K562 (cell line): ENCODE measurements around the gene SFI1. TPM values are rescaled to one million over a fixed set of nuclear protein-coding genes. Genes with fewer than 3 reads are reported as not detected.

Experiments
- ATAC-seq: fragments of 200-7000 bp; cut with Tn5 transposase; 3 replicates; pipeline ENCODE4 v1.9.1; 2020; ENCODE audit warnings: moderate library complexity
- BruUV-seq: library from RNA; stranded (reverse); fragments of 400-500 nt; replicated peaks from 2 replicates; lab custom pipeline; 2021; lab: Mats Ljungman, UMichigan
- CTCF ChIA-PET: fragments of 300-600 bp; formaldehyde crosslinking; extraction: SDS; loops from one replicate; lab custom pipeline; 2021; ENCODE audit warnings: low intra/inter-chr PET ratio; lab: Yijun Ruan, JAX
- POLR2A ChIA-PET: fragments of 300-600, 350-650 bp; sonication (Branson Sonifier 250); formaldehyde crosslinking; extraction: SDS; loops from one replicate; lab custom pipeline; 2021; ENCODE audit warnings: antibody characterized with exemption, inconsistent platforms; lab: Yijun Ruan, JAX
- DNase-seq, 4 experiments: peaks; one replicate each; pipeline versions ENCODE4 v3.0.0 to v3.0.0-alpha.2; 2011 to 2018; ENCODE audit warnings: low spot score in 3 of 4, mixed read lengths in 3 of 4; ENCODE audit errors: extremely low read depth in 1 of 4
- FAIRE-seq: peaks from 2 replicates; lab custom pipeline; 2011; peaks lifted over from hg19 to GRCh38; lab: Jason Lieb, UNC
- H2AFZ ChIP-seq: 2 replicates; pipeline ENCODE4 v1.6.0; 2011; ENCODE audit warnings: low read depth, low read length, control low read depth, inconsistent platforms
- H3K27ac ChIP-seq: fragments of 200-600 bp; 3 replicates; pipeline ENCODE4 v1.8.0; 2011; ENCODE audit warnings: low read depth, mild to moderate bottlenecking, control low read depth, inconsistent platforms, low read length, moderate library complexity, mixed read lengths; ENCODE audit errors: extremely low read depth
- H3K27me3 ChIP-seq, 2 experiments: fragments of 300-600 bp in 1 of 2; 2 replicates in 1 of 2; 3 replicates in 1 of 2; pipeline versions ENCODE4 v1.6.0 to v1.8.0; 2011; ENCODE audit warnings: inconsistent platforms in 2 of 2, low read length in 2 of 2, mild to moderate bottlenecking in 1 of 2, mixed read lengths in 1 of 2, moderate library complexity in 1 of 2; ENCODE audit not compliant: control insufficient read depth in 2 of 2, insufficient read depth in 2 of 2
- H3K36me3 ChIP-seq: fragments of 300-600 bp; 3 replicates; pipeline ENCODE4 v1.8.0; 2011; ENCODE audit warnings: mild to moderate bottlenecking, low read length, inconsistent platforms; ENCODE audit not compliant: control insufficient read depth, insufficient read depth
- H3K4me1 ChIP-seq, 2 experiments: fragments of 200-600 bp in 1 of 2; replicated peaks in 1 of 2; 2 replicates in 1 of 2; 3 replicates in 1 of 2; pipeline versions ENCODE4 v1.5.1 to v1.8.0; 2011; ENCODE audit warnings: inconsistent platforms in 2 of 2, low read length in 2 of 2, mild to moderate bottlenecking in 1 of 2, mixed read lengths in 1 of 2, moderate library complexity in 1 of 2; ENCODE audit not compliant: control insufficient read depth in 2 of 2, insufficient read depth in 2 of 2
- H3K4me2 ChIP-seq: 2 replicates; pipeline ENCODE4 v1.6.1; 2011; ENCODE audit warnings: low read length, control low read depth, inconsistent platforms, mixed read lengths; ENCODE audit not compliant: insufficient read depth
- H3K4me3 ChIP-seq: fragments of 200-600 bp; sonication (generic), shearing (Covaris generic); 2 replicates; pipeline ENCODE4 v1.5.1; 2016; ENCODE audit warnings: control low read depth, inconsistent platforms
- H3K79me2 ChIP-seq: fragments of 200-600 bp; 3 replicates; pipeline ENCODE4 v1.8.0; 2011; ENCODE audit warnings: low read length, inconsistent platforms; ENCODE audit not compliant: control insufficient read depth, insufficient read depth
- H3K9ac ChIP-seq, 2 experiments: 2 replicates each; pipeline versions ENCODE4 v1.6.0 to v1.6.1; 2011; ENCODE audit warnings: low read depth in 2 of 2, low read length in 2 of 2, control low read depth in 1 of 2, inconsistent platforms in 1 of 2, mild to moderate bottlenecking in 1 of 2, mixed read lengths in 1 of 2; ENCODE audit not compliant: insufficient read depth in 1 of 2
- H3K9me1 ChIP-seq: one replicate; pipeline ENCODE4 v1.6.0; 2011; ENCODE audit warnings: inconsistent platforms, mild to moderate bottlenecking, low read length, moderate library complexity; ENCODE audit not compliant: control insufficient read depth, insufficient read depth
- H3K9me3 ChIP-seq: replicated peaks from 2 replicates; pipeline ENCODE4 v1.5.1; 2011; ENCODE audit warnings: low read depth, low read length, inconsistent platforms; ENCODE audit not compliant: control insufficient read depth, insufficient read depth
- H4K20me1 ChIP-seq: replicated peaks from 2 replicates; pipeline ENCODE4 v1.6.1; 2011; ENCODE audit warnings: low read length, inconsistent platforms, mixed read lengths; ENCODE audit not compliant: control insufficient read depth, insufficient read depth
- CBX1 ChIP-seq: sonication (generic); IDR thresholded peaks from 2 replicates; pipeline ENCODE4 v1.6.1; 2016; ENCODE audit warnings: antibody characterized with exemption, low read depth, mild to moderate bottlenecking
- FOXK2 ChIP-seq, 2 experiments: fragments of 450-650 bp; IDR thresholded peaks in 1 of 2; conservative IDR thresholded peaks in 1 of 2; 2 replicates each; pipeline ENCODE4 v1.6.1; 2016; ENCODE audit warnings: low read depth in 2 of 2, mild to moderate bottlenecking in 1 of 2
- PML ChIP-seq: IDR thresholded peaks from 2 replicates; pipeline ENCODE4 v1.6.1; 2012; ENCODE audit warnings: low read length, inconsistent platforms
- SMAD3 ChIP-seq: fragments of 450-650 bp; formaldehyde crosslinking; conservative IDR thresholded peaks from 2 replicates; pipeline ENCODE4 v1.4.0; 2020; ENCODE audit warnings: mild to moderate bottlenecking
- SMARCC2 ChIP-seq: fragments of 450-650 bp; IDR thresholded peaks from 2 replicates; pipeline ENCODE4 v1.6.1; 2017; ENCODE audit warnings: antibody characterized with exemption, moderate library complexity, mild to moderate bottlenecking, low read depth
- THRB ChIP-seq: fragments of 450-650 bp; formaldehyde crosslinking; conservative IDR thresholded peaks from 2 replicates; pipeline ENCODE4 v1.4.0; 2022; ENCODE audit warnings: mild to moderate bottlenecking, missing genetic modification characterization
- ZFX ChIP-seq: sonication (generic); formaldehyde crosslinking; IDR thresholded peaks from 2 replicates; pipeline ENCODE4 v1.8.0; 2022; ENCODE audit warnings: mild to moderate bottlenecking, missing genetic modification reagents, moderate library complexity
- ZHX1 ChIP-seq: fragments of 150-350 bp; conservative IDR thresholded peaks from 2 replicates; pipeline ENCODE4 v1.6.1; 2014; ENCODE audit warnings: low read length
- ZKSCAN8 ChIP-seq: fragments of 200-800 bp; sonication (Bioruptor generic); IDR thresholded peaks from 2 replicates; pipeline ENCODE4 v1.6.1; 2016; ENCODE audit warnings: missing genetic modification characterization, missing compliant biosample characterization
- WGBS: fragments of 100-300 bp; shearing (Covaris generic); methylation state at CpG from one replicate; pipeline ENCODE4 v1.1.6; 2016; ENCODE audit warnings: low coverage, mixed read lengths; ENCODE audit not compliant: insufficient coverage; ENCODE audit errors: missing lambda C conversion rate; 5-methylcytosine and 5-hydroxymethylcytosine counted together
- in situ Hi-C: fragments of 300-500 bp; cut with MboI; formaldehyde crosslinking; loops from 4 replicates; pipeline ENCODE4 v1.15.0; 2018; ENCODE audit warnings: inconsistent platforms, mixed read lengths
- intact Hi-C: fragments of 100-400 bp; cut with micrococcal nuclease; formaldehyde crosslinking; loops from 2 replicates; pipeline ENCODE4 v1.14.2; 2022
- polyA plus RNA-seq, 8 experiments: library from polyadenylated mRNA; depleted of rRNA in 4 of 8; stranded (reverse) in 5 of 8; unstranded in 3 of 8; fragments of >200 nt; fragmentation: Nextera tagmentation in 2 of 8; fragmentation: Illumina TruSeq in 1 of 8; extraction: Ambion mirVana in 2 of 8; extraction: Trizol in 1 of 8; gene quantifications; 2 replicates each; pipeline versions ENCODE4 v1.2.1 to v1.2.3, GENCODE V29; 2011 to 2014; ENCODE audit warnings: inconsistent platforms in 1 of 8, missing spikeins in 1 of 8
- total RNA-seq, 7 experiments: library from RNA; depleted of rRNA in 6 of 7; stranded (reverse); fragments of >200 nt in 6 of 7; fragmentation: Illumina TruSeq in 2 of 7; extraction: Trizol in 2 of 7; gene quantifications; 2 replicates each; pipeline versions ENCODE4 v1.2.1 to v1.2.3, GENCODE V29; 2011 to 2021; ENCODE audit warnings: low replicate concordance in 1 of 7

Gene SFI1
- total and polyA plus RNA-seq, 9 of the 15 experiments (the other 6 are each of a cell fraction or from before 2014, with no cell fraction given), result 3.0 to 25.6 (median 14.1) TPM

- CTCF ChIA-PET, result no interaction called here
- WGBS, result 71% methylated on average over 10 of the region's 10 CpGs
- Histone ChIP-seq H3K36me3 (no peaks in the 10 kb centered on the region), H3K4me1 (peaks cover 4 to 17% of the 10 kb centered on the region in 2 experiments; a peak in 3 of 5 replicates)
- POLR2A ChIA-PET, result interaction anchor here (0.8 kb wide), 1 partner anchor 10 kb away, joined by 3 read pairs; no protein-coding TSS in a partner anchor
- BruUV-seq, result no TSS peak
- TF ChIP-seq SMARCC2 (no peak), ZFX (no peak)
- TF ChIP-seq, all 486 proteins: peak for 0
- Histone ChIP-seq H3K79me2 (peaks cover 12% of the 10 kb centered on the region), H3K9ac (peak overlapping the region in 1 of 2 experiments; percentile 81; a peak in 1 of 4 replicates), H3K27me3 (no peaks in the 10 kb centered on the region), H3K9me3 (no peaks in the 10 kb centered on the region), H2AFZ (no peak overlapping the region), H3K27ac (peak overlapping the region; percentile 32; the same call in 1 of the 3 replicates), H3K9me1 (no peaks in the 10 kb centered on the region), H4K20me1 (no peaks in the 10 kb centered on the region), H3K4me3 (no peak overlapping the region), H3K4me2 (no peak overlapping the region; the same call in 1 of the 2 replicates)
- peak; percentile 11 for FAIRE-seq
- intact Hi-C loops (no loop called here), in situ Hi-C loops (no loop called here)
- DNase-seq, result no peak
- ATAC-seq, result 0 out of 3 replicates have a peak, but pooled peaks have one; percentile 30
These were observed 141.1 kb downstream of the SFI1 start for GRCh38 chr22:31637447-31637890.

- peaks cover 8% of the 10 kb centered on the region for H3K79me2 ChIP-seq
- H2AFZ ChIP-seq, result no peak overlapping the region
- H3K9me1 ChIP-seq, result no peaks in the 10 kb centered on the region
- peak; percentile 53; the same call in 2 of the 3 replicates for ATAC-seq
- DNase-seq, result peak in 1 of 4 experiments; percentile 5
- H3K9ac ChIP-seq, result peak overlapping the region in 1 of 2 experiments; percentile 81; a peak in 2 of 4 replicates
- intact Hi-C loops, result no loop called here
- no peaks in the 10 kb centered on the region for H4K20me1 ChIP-seq
- H3K9me3 ChIP-seq, result no peaks in the 10 kb centered on the region
- ChIA-PET CTCF (no interaction called here), POLR2A (interaction anchor here (0.5 to 0.7 kb wide), 3 partner anchors 8 to 574 kb away, joined by 3 read pairs; no protein-coding TSS in a partner anchor)
- in situ Hi-C loops, result no loop called here
- no peak overlapping the region for H3K4me3 ChIP-seq
- H3K4me1 ChIP-seq, result peaks cover 4 to 17% of the 10 kb centered on the region in 2 experiments; a peak in 3 of 5 replicates
- FAIRE-seq, result no peak
- no peaks in the 10 kb centered on the region for H3K36me3 ChIP-seq
- no TSS peak for BruUV-seq
- H3K4me2 ChIP-seq, result no peak overlapping the region; the same call in 1 of the 2 replicates
- peak overlapping the region; percentile 32; the same call in 1 of the 3 replicates for H3K27ac ChIP-seq
- WGBS, result 30% methylated on average over 2 of the region's 15 CpGs
- H3K27me3 ChIP-seq, result no peaks in the 10 kb centered on the region
- TF ChIP-seq ZKSCAN8 (CRISPR knock-in tag) (no peak), CBX1 (no peak), PML (no peak), FOXK2 (conservative IDR thresholded peaks at IDR 0.05 in 1 of 2, IDR thresholded peaks at IDR 0.05 in 1 of 2; ENCODE audit: low read depth in 2 of 2) (no peak), SMAD3 (CRISPR knock-in tag) (no peak), ZHX1 (no peak), THRB (CRISPR knock-in tag) (no peak)
These were observed 141.7 kb downstream of the SFI1 start for GRCh38 chr22:31637891-31638618.
